ENCODE data around the gene ATP5MC2.

- TF ChIP-seq CTCF (IDR thresholded peaks at IDR 0.05 in 4 of 5, conservative IDR thresholded peaks at IDR 0.05 in 1 of 5) (no peak), POLR2A (IDR thresholded peaks at IDR 0.05) (no peak)
These were observed 18.9 kb upstream of the ATP5MC2 start for GRCh38 chr12:53694756-53695151.

Data from gastrocnemius medialis (tissue), 4 donors.